ENCODE data around the gene STRAP.

DNA sequence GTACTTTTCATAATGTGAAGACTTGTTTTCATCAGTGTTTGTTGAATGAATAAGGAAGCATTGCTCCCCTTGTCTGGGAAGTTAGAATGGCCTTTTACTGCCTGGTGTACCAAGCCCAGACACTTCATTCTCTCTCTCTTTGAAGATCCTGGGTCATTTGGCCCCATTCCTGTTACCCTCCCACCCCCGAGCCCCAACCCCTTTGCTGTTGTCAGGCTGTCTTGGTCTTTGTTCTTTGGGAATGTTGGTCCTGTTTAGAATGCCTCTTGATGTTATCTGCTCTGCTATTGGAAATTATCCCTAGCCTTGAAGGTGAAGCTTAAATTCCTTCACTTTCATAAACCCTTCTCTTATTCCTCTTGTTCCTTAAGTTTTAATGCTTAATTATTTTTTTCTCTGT is 42.8 kb downstream of the STRAP start:
- TF ChIP-seq, protein P1, sequence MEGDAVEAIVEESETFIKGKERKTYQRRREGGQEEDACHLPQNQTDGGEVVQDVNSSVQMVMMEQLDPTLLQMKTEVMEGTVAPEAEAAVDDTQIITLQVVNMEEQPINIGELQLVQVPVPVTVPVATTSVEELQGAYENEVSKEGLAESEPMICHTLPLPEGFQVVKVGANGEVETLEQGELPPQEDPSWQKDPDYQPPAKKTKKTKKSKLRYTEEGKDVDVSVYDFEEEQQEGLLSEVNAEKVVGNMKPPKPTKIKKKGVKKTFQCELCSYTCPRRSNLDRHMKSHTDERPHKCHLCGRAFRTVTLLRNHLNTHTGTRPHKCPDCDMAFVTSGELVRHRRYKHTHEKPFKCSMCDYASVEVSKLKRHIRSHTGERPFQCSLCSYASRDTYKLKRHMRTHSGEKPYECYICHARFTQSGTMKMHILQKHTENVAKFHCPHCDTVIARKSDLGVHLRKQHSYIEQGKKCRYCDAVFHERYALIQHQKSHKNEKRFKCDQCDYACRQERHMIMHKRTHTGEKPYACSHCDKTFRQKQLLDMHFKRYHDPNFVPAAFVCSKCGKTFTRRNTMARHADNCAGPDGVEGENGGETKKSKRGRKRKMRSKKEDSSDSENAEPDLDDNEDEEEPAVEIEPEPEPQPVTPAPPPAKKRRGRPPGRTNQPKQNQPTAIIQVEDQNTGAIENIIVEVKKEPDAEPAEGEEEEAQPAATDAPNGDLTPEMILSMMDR (IDR thresholded peaks at IDR 0.05) = no peak
- no peak for TF ChIP-seq POLR2A (IDR thresholded peaks at IDR 0.05)
